HG03095 (cell line): ENCODE measurements around the gene H6PD.

Experiments
- ATAC-seq: cut with Tn5 transposase; IDR thresholded peaks from one replicate; pipeline ENCODE4 v1.9.1; 2021; ENCODE audit warnings: moderate library complexity; ENCODE audit not compliant: unreplicated experiment

Gene H6PD

DNA sequence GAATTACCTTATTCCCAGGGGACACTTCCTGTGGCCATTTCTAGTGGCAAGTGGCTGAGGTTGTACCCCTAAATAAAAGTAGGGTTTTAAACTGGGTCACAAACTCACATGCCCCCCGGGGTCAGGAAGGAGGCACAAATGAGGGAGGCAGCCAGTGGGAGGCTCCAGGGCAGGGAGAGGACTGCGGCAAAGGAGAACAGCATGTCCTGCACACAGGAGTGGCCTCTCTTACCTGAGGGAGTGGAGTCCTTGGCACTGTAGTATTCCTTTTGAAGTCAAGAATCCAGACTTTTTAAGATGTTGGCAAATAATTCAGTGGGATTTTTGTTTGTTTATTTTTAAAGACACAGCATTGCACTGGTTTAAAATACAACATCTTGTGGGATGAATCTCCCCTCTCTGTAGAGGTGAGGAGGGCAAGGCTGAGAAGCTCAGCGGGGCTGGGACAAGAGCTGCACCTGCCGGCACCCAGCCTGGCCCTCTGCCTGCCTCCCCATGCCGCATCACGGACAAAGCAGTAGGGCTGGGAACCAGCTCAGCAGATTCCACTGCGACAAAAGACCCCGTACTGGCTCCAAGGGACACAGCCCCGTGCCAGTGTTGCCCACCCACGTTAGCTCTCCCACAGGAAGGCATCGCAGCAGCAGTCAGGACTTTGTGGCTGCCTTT lies 80.3 kb downstream of the H6PD start:
- no peak for ATAC-seq

DNA sequence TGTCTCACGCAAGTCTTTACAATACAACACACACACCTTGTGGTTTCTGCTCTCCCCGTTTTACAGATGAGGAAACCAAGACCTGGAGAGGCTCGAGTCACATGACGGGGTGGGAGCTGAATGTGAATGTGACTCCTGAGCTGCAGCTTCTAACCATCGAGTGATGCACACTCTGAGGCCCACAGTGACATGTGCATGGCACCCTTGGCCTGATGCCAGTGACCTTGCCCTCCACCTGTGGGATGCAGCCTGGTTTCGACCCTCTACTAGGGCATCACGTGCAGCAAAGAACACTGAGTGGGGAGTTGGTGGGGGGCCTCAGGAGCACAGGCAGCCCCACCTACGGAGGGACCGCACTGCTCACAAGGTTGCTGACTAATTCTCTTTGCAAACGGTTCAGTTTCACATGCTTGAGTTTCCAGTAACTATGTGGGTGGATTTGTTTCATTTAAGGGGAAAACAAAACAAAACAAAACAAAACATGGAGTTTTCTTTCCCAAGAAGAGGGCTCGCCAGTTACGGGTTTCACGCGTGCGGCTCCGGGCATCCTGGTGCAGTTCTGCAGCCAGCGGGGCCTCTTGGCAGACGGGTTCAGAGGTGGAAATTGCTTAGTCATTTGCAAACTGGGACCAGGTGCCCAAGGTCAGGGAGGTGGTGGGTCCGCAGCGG lies 81.0 kb downstream of the H6PD start:
- no peak for ATAC-seq

- no peak for ATAC-seq
Observed at GRCh38 chr1:9316080-9316444, 81.5 kb downstream of the H6PD start.

DNA sequence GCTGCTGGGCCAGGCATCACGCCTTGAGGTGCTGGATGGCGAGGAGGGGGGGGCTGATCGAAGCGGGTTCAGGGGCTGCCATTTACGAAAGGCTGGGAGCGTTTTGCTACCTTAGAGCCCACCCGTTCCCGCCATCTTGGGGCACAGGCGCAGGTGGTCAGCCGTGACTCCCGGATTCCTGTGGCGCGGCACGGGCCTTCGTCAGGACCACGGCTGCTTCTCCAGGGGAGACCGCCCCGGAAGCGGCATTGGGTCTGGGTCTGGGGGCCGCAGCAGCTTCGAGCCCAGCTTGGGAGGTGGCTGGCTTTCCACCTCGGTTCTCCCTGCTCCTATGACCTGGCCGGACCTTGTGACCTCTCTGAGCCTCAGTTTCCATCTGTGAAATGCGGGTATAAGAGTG lies 81.9 kb downstream of the H6PD start:
- no peak for ATAC-seq

GRCh38 chr1:9317072-9317471 lies 82.5 kb downstream of the H6PD start:
- ATAC-seq = no peak

GRCh38 chr1:9317591-9318417 lies 83.2 kb downstream of the H6PD start:
- no peak for ATAC-seq

- no peak for ATAC-seq
Observed at GRCh38 chr1:9319208-9319788, 84.7 kb downstream of the H6PD start.

GRCh38 chr1:9319789-9320519 lies 85.4 kb downstream of the H6PD start:
- ATAC-seq = no peak
